DMS153 treated with DMSO at 0.1 percent for 48 hours (cell line): ENCODE results near the gene ARF3.

Experiments used
- DNase-seq: peaks from one replicate; lab custom pipeline; 2025; ENCODE audit not compliant: unreplicated experiment; lab: John Stamatoyannopoulos, UW

The ARF3 gene

GRCh38 chr12:48982397-48983080 lies 25.3 kb upstream of the ARF3 start:
- no peak for DNase-seq

- no peak for DNase-seq
Measured at GRCh38 chr12:48981757-48982157, 24.5 kb upstream of the ARF3 start.

- DNase-seq, result no peak
Measured at GRCh38 chr12:48980953-48981756, 23.9 kb upstream of the ARF3 start.

- DNase-seq, result no peak
Measured at GRCh38 chr12:48980389-48980952, 23.2 kb upstream of the ARF3 start.

- no peak for DNase-seq
Measured at GRCh38 chr12:48979602-48980388, 22.5 kb upstream of the ARF3 start.

GRCh38 chr12:48978741-48979601 lies 21.7 kb upstream of the ARF3 start:
- DNase-seq, result no peak

- DNase-seq, result no peak
Measured at GRCh38 chr12:48978291-48978740, 21.0 kb upstream of the ARF3 start, which contains the start of gene WNT1. Gene WNT1, plus strand, starts transcription at chr12:48978322. Its CDS starts 329 bp downstream, at chr12:48978651.

GRCh38 chr12:48977290-48978281 lies 20.3 kb upstream of the ARF3 start:
- no peak for DNase-seq

- DNase-seq, result no peak
Measured at GRCh38 chr12:48973941-48974673, 16.8 kb upstream of the ARF3 start.

GRCh38 chr12:48973531-48973930 lies 16.2 kb upstream of the ARF3 start:
- no peak for DNase-seq

GRCh38 chr12:48972952-48973483 lies 15.7 kb upstream of the ARF3 start:
- DNase-seq, result no peak

GRCh38 chr12:48972213-48972951 lies 15.1 kb upstream of the ARF3 start:
- DNase-seq, result no peak

GRCh38 chr12:48970702-48971334 lies 13.5 kb upstream of the ARF3 start:
- no peak for DNase-seq

- no peak for DNase-seq
Measured at GRCh38 chr12:48969833-48970701, 12.8 kb upstream of the ARF3 start.

- no peak for DNase-seq
Measured at GRCh38 chr12:48969160-48969771, 12.0 kb upstream of the ARF3 start.

GRCh38 chr12:48968467-48968866 lies 11.2 kb upstream of the ARF3 start:
- no peak for DNase-seq
